Keratinocyte (primary cell): ENCODE data around the gene LSM12.

ENCODE experiments used
- CTCF ChIP-seq, 3 experiments: IDR thresholded peaks in 1 of 3; conservative IDR thresholded peaks in 1 of 3; optimal IDR thresholded peaks in 1 of 3; 2 replicates in 2 of 3; 3 replicates in 1 of 3; pipeline versions ENCODE3 to v1.5.1; 2011; ENCODE audit warnings: low read length in 3 of 3, mild to moderate bottlenecking in 3 of 3, moderate library complexity in 2 of 3, control low read depth in 1 of 3, inconsistent platforms in 1 of 3; ENCODE audit not compliant: insufficient read depth in 2 of 3; ENCODE audit errors: extremely low read depth in 1 of 3
- EZH2 ChIP-seq: IDR thresholded peaks from one replicate; pipeline ENCODE4 v1.6.1; 2012; ENCODE audit warnings: inconsistent platforms, mild to moderate bottlenecking, low read length, moderate library complexity

- TF ChIP-seq EZH2: no peak
- TF ChIP-seq CTCF (optimal IDR thresholded peaks at IDR 0.05 in 1 of 3, IDR thresholded peaks at IDR 0.05 in 1 of 3, conservative IDR thresholded peaks at IDR 0.05 in 1 of 3; ENCODE audit: extremely low read depth in 1 of 3, insufficient read depth in 2 of 3, low read length in 3 of 3): no peak
Measured at GRCh38 chr17:44066204-44066930, at the start of gene LSM12.
